Type B pancreatic cell (in vitro differentiated cells): Measurements from ENCODE around the gene KIF14. TPM values are rescaled to one million over a fixed set of nuclear protein-coding genes. Genes with fewer than 3 reads are reported as not detected.
"Not testable (repeated sequence)": the region's sequence is repeated elsewhere in the genome, so short reads cannot be mapped to it uniquely, and the experiment has no call there.

ENCODE experiments used
- DNase-seq: peaks from one replicate; pipeline ENCODE4 v3.0.0; 2021; ENCODE audit warnings: mixed read lengths; ENCODE audit not compliant: unreplicated experiment; ENCODE audit errors: extremely low spot score
- H3K27ac Mint-ChIP-seq: 2 replicates; pipeline ENCODE4 v1.8.0; 2021; ENCODE audit warnings: mild to moderate bottlenecking, mixed read lengths
- H3K27me3 Mint-ChIP-seq: 2 replicates; pipeline ENCODE4 v1.8.0; 2021; ENCODE audit warnings: mixed read lengths
- H3K36me3 Mint-ChIP-seq: 2 replicates; pipeline ENCODE4 v1.8.0; 2021; ENCODE audit warnings: mixed read lengths
- H3K4me1 Mint-ChIP-seq: one replicate; pipeline ENCODE4 v1.8.0; 2021; ENCODE audit warnings: mixed read lengths; ENCODE audit not compliant: unreplicated experiment
- H3K4me3 Mint-ChIP-seq: 2 replicates; pipeline ENCODE4 v1.8.0; 2021; ENCODE audit warnings: mild to moderate bottlenecking, mixed read lengths
- H3K9me3 Mint-ChIP-seq: 2 replicates; pipeline ENCODE4 v1.8.0; 2021; ENCODE audit warnings: mixed read lengths
- total RNA-seq: library from RNA; stranded (reverse); gene quantifications from 2 replicates; pipeline ENCODE4 v1.2.1, GENCODE V29; 2021; ENCODE audit warnings: low replicate concordance
- TF ChIP-seq, protein P1 (sequence below): fragments of 200-600 bp; sonication (generic); conservative IDR thresholded peaks from 2 replicates; pipeline ENCODE4 v1.5.0; 2021; ENCODE audit warnings: antibody characterized with exemption, mild to moderate bottlenecking

The KIF14 gene
- total RNA-seq, 1 donor from 2014 or later = 12.8 TPM

DNA sequence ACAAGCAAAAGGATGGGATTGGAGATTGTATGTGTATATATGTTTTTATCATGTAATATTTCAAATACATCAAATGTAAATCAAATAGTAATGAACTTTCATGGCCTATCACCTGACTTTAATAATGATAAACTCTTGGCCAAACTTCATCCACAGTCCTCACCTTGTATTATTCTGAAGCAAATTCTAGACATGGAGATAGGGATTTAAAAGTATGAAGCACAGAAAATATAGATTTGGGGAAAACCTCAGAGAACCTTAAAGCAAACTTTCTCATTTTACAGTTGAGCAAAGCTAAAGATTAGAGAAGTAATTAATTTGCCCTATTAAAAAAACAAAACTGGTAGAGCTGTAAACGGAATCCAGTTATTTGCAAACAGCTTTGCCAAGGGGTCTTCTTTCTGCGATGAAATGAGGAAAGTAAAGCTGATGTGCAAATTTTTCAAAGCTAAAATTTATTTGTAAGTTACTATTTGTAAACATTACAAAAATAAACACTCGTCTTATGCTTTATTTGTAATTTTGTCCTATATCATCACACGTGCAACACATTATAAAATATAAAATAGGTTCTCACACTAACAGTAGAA lies 19.9 kb upstream of the KIF14 start:
- Mint-ChIP-seq H3K27me3 (no peaks in the 10 kb centered on the region), H3K36me3 (peaks cover 14% of the 10 kb centered on the region), H3K9me3 (no peaks in the 10 kb centered on the region), H3K27ac (peak overlapping the region; percentile 92), H3K4me1 (peaks cover 10% of the 10 kb centered on the region), H3K4me3 (peak overlapping the region; percentile 62)
- TF ChIP-seq, protein P1, sequence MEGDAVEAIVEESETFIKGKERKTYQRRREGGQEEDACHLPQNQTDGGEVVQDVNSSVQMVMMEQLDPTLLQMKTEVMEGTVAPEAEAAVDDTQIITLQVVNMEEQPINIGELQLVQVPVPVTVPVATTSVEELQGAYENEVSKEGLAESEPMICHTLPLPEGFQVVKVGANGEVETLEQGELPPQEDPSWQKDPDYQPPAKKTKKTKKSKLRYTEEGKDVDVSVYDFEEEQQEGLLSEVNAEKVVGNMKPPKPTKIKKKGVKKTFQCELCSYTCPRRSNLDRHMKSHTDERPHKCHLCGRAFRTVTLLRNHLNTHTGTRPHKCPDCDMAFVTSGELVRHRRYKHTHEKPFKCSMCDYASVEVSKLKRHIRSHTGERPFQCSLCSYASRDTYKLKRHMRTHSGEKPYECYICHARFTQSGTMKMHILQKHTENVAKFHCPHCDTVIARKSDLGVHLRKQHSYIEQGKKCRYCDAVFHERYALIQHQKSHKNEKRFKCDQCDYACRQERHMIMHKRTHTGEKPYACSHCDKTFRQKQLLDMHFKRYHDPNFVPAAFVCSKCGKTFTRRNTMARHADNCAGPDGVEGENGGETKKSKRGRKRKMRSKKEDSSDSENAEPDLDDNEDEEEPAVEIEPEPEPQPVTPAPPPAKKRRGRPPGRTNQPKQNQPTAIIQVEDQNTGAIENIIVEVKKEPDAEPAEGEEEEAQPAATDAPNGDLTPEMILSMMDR = no peak
- no peak for DNase-seq

DNA sequence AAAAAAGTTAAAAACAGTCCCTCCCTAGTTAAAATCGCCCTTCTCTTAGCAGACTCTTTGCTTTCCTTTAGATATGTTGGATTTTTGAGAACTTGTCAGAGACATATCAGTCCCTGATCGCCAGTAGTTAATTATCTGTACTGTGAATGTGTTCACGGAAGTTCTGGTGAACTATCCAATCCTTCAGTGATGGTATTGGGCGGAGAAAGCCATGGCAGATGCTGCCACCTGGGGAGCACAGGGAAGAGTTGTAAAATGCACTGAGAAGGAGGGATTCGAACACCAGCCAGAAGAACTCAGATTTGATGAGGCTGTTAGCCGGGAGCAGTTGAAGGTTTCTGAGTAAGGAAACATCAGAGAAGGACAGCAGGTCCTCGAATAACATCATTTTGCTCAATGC lies 17.5 kb upstream of the KIF14 start:
- no peaks in the 10 kb centered on the region for H3K9me3 Mint-ChIP-seq
- peaks cover 10% of the 10 kb centered on the region for H3K36me3 Mint-ChIP-seq
- H3K27me3 Mint-ChIP-seq = no peaks in the 10 kb centered on the region
- no peak for DNase-seq
- no peak overlapping the region for H3K4me3 Mint-ChIP-seq
- peaks cover 10% of the 10 kb centered on the region for H3K4me1 Mint-ChIP-seq
- peak overlapping the region; percentile 67 for H3K27ac Mint-ChIP-seq
- TF ChIP-seq, protein P1 = no peak

DNA sequence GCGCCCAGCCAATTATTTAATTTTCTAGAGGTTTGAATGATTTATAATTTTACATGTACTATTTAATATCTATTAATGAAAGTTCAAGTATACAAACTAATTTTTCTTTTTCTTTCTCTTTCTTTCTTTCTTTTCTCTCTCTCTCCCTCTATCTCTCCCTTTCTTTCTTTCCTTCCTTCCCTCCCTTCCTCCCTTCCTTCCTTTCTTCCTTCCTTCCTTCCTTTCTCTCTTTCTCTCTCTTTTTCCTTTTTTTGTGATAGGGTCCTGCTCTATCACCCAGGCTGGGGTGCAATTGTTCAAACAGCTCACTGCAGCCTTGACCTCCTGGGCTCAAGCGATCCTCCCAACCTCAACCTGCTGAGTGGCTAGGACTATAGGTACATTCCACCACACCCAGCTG lies 16.1 kb upstream of the KIF14 start:
- Mint-ChIP-seq H3K27me3 (no peaks in the 10 kb centered on the region), H3K4me3 (no peak overlapping the region), H3K36me3 (peaks cover 10% of the 10 kb centered on the region), H3K4me1 (peaks cover 10% of the 10 kb centered on the region), H3K27ac (no peak overlapping the region), H3K9me3 (no peaks in the 10 kb centered on the region)
- DNase-seq = no peak
- TF ChIP-seq, protein P1 = no peak

DNA sequence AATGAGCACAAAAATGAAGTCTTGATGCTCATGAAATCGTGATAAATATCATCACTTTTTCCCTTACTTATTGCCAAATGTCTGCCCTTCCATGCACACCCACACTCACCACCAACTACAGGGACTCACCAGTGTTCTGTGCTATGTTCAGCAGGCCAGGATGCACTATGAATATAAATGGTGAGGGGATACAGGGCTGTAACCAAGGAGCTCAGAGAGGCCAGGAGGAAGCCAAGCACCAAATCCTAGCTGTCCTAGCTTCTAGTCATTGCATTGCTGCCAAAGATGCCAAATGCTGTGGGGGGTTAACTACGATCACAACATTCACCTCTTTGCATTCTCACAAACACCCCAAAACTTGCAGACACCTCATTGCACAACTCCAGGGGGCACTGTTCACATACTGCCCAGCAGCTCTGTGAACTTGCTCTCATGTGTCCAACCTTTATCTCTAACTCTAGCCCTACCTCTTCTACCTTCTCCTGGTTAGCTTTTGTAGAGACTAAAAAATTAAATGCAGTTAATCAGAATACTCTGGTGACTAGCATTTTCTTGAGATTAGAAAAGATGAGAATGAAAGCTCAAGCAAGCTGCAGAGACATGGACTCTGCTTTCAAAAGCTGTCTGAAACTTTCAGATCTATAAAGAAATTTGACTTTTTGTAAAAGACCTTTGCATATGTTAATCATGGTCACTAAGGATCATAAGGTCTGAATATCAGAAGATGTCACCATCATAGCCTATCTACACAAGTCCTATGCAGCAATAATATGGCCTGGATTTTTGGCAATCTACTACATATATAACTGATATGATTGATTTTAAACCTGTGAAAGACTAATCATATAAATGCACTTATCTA lies 13.9 kb upstream of the KIF14 start:
- no peaks in the 10 kb centered on the region for H3K9me3 Mint-ChIP-seq
- no peaks in the 10 kb centered on the region for H3K27me3 Mint-ChIP-seq
- no peaks in the 10 kb centered on the region for H3K36me3 Mint-ChIP-seq
- TF ChIP-seq, protein P1 = peak; percentile 29
- H3K27ac Mint-ChIP-seq = no peak overlapping the region
- no peaks in the 10 kb centered on the region for H3K4me1 Mint-ChIP-seq
- no peak overlapping the region for H3K4me3 Mint-ChIP-seq
- no peak for DNase-seq

DNA sequence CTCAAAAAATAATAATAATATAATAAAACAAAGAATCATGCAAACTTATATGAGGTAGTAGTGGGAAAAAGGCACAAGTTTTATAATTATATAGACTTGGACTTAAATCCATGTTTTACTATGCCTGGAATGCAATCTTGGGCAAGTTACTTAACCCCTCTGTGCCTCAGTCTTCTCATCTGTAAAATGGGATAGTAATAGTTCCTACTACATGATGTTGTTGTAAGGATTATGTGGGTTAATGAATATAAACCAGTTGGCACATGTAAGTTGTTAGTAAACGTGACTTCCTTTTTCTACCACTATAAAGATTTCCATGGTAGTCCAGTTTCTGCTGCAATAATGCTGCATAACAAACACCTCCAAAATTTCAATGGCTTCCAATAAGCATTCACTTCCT lies 10.8 kb upstream of the KIF14 start:
- no peak overlapping the region for H3K27ac Mint-ChIP-seq
- H3K27me3 Mint-ChIP-seq = no peaks in the 10 kb centered on the region
- H3K36me3 Mint-ChIP-seq = no peaks in the 10 kb centered on the region
- no peak overlapping the region for H3K4me3 Mint-ChIP-seq
- TF ChIP-seq, protein P1 = no peak
- no peak for DNase-seq
- H3K9me3 Mint-ChIP-seq = no peaks in the 10 kb centered on the region
- H3K4me1 Mint-ChIP-seq = no peaks in the 10 kb centered on the region

DNA sequence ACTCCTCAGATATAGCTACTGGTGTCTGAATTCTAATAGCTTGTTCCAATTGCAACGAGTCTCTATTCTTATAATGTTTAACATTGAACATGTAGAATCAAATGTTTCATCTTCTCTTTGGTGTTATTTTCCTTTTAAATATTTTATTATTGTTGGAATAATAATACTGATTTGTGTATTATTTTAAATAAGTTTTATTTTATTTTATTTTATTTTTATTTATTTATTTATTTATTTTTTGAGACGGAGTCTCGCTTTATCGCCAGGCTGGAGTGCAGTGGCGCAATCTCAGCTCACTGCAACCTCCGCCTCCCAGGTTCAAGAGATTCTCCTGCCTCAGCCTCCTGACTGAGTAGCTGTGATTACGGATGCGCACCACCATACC lies 10.0 kb upstream of the KIF14 start:
- H3K4me1 Mint-ChIP-seq, H3K27me3 Mint-ChIP-seq, H3K4me3 Mint-ChIP-seq, DNase-seq, H3K36me3 Mint-ChIP-seq, H3K9me3 Mint-ChIP-seq: not testable (repeated sequence)
- peak overlapping the region; percentile 86 for H3K27ac Mint-ChIP-seq
